Left lobe of liver (tissue), 2 donors: ENCODE results near the gene PHACTR1. TPM values are rescaled to one million over a fixed set of nuclear protein-coding genes. Genes with fewer than 3 reads are reported as not detected.

Experiments used
- ATAC-seq: fragments of 200-7000 bp; cut with Tn5 transposase; one replicate; pipeline ENCODE4 v1.9.1; 2020; ENCODE audit warnings: mild to moderate bottlenecking, moderate library complexity
- DNase-seq: peaks from one replicate; pipeline ENCODE4 v3.0.0-alpha.2; 2020; ENCODE audit warnings: low spot score
- total RNA-seq: library from RNA; stranded (reverse); gene quantifications from one replicate; pipeline ENCODE4 v1.2.1, GENCODE V29; 2021
- donor health status: DM: no; HTN: no; CAD: no; lungs with moderate emphysema.
- donor health status: DM: no; HTN: yes; CAD: no.

The PHACTR1 gene
- total RNA-seq, 1 donor from 2014 or later = 0.68 TPM

DNA sequence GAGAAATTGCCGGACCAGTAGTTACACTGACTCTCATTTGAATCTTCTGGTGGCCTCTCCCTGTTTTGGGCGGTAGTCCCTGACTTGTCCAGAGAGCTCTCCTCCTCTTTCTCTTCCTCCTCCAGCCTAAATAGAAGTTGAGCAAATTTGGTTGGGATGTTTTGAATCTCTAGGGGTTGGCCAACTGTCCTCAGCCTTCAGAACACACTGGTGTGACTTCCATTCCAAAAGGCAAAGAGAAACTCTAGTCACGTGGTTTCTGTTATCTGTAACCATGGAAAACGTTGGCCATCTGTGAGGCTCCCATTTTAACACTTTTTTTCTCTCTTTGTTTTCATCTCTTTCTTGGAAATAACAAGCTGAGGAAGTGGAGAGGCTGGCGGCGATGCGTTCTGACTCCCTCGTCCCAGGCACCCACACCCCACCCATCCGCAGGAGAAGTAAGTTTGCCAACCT lies 336.5 kb downstream of the PHACTR1 start:
- ATAC-seq = no peak
- no peak for DNase-seq

DNA sequence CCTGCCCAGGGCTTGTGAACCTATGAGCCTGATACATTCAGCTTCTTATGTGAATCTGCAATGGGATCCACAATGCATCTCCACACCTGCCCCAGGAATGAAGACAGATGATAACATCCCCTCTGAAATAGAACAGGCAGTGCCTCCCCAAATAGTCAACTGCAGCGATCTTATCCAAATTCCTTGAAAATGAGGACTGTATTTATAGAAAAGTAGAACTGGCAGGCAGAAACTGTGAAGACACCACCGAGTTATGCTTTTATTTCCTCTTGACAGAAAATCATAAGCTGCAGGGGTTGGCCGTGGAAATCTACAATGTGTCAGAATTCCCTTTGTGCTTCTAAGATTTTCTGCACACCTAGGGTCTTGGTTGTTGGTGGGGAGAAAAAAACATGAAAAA lies 341.5 kb downstream of the PHACTR1 start:
- ATAC-seq = no peak
- DNase-seq = no peak

DNA sequence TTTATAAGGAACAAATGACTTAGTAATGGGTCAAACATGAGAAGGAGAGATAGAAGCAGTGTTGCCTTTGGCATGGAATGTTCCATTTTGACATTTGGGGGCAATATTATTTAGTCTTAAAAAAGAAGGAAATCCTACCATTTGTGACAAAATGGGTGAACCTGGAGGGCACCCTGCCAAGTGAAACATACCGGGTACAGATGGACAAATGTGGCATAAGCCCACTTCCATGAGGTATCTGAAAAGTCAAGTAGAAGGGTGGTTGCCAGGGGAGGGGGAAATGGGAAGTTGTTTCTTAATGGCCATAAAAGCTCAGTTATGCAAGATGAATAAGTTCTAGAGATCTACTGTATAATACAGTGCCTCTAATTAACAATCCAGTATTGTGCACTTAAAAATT lies 342.5 kb downstream of the PHACTR1 start:
- ATAC-seq (no peak), DNase-seq (no peak)

DNA sequence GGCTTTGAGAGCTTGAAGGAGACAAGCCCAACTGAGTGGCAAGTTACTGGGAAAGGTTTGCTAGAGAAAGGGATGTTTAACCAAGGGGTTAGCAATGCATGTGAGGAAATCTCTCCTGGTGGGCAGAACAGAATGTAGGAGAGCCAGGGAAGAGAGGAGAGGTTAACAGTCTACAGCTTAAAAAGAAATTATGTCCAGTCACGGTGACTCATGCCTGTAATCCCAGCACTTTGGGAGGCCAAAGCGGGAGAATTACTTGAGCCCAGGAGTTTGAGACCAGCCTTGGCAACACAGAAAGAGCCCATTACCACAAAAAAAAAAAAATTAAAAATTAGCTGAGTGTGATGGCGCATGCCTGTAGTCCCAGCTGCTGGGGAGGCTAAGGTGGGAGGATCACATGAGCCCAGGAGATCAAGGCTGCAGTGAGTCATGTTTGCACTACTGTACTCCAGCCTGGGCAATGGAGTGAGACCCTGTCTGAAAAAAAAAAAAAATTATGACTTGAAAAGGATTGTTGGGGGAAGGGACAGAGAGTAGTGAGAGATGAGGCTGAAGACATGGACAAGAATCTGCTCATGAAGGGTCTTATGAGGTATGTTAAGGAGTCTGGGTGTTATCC lies 346.8 kb downstream of the PHACTR1 start:
- no peak for DNase-seq
- ATAC-seq = no peak

DNA sequence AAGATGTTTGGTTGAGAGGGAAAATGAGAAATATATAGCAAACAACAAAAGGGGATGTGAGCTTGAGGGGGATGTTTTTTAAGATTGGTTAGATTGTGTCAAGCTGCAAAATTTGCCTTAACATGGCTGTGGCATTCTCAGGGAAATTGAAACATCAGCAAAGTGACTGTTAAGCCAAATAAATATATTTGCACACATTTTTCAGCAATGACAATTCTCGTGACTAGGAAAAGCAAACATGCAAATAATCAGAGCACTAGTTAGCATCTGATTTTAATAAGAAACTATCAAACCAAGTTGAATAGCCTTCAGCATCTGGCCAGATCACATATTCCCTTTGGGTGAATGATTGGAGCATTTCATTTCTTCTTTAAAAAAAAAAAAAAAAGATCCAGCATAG lies 349.0 kb downstream of the PHACTR1 start:
- no peak for DNase-seq
- no peak for ATAC-seq

DNA sequence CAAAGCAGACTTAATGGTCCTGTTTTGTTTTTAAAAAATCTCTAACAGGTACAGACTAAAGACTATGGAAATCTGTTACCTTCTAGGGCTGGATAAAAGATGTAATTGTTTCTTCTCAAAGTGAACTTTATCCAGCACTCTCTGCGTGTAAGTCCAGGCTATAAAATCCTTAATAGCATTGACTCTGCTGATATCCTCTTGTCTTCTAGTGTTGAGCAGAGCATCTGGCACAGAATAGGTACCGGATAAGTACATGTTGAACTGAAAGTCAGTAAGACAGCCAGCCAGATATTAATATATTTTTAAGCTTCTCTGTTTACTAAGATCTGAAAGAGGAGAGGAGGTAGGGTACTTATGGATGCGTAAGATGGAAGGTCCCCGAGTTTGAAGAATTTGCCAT lies 349.5 kb downstream of the PHACTR1 start:
- ATAC-seq = no peak
- no peak for DNase-seq

DNA sequence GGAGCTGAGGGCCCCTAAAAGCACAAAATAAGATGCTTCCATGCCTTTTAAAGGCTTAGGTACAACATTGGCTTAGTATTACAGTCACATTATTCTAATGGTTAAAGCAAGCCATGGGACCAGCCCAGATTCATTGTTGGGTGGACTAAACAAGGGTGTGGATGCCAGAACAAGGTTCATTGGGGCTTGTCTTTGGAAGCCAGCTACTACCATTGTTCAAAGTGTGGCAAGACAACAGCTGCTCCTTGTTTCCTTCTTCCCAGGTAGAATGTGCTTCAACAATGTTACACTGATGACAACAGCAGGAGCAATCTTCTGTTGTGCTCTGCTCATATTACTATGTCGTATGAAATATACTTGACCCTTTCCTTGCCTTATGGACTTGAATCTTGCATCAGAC lies 350.3 kb downstream of the PHACTR1 start:
- DNase-seq = no peak
- no peak for ATAC-seq

DNA sequence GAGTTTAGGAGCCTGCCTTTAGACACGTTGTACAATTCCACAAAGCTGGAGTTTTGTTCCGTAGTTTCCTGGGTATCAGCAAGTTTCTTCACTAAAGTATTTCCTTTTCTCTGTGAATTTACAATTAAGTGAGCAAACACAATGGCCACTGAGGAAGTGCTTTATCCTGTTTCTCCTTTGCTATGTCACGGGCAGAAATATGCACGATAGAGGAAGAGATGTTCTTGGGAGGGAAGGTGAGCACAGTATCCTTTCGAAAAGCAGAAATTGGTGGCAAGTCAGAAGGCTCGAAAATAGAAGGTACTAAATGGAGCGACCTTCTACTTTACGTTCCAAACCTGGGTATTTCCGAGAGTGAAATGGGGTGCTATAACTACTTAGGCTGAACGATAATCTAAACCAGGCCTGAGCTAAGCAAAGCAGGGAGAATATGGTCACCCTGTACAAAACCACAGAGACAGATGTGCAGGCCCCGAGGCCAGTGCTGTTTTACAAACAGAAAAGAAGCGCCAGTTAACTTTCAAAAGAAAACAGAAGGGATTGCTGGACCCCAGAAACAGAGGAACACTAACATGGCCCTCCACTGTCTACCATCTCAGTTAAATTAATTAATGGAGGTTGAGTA lies 352.1 kb downstream of the PHACTR1 start:
- DNase-seq (no peak), ATAC-seq (peak; percentile 42)

DNA sequence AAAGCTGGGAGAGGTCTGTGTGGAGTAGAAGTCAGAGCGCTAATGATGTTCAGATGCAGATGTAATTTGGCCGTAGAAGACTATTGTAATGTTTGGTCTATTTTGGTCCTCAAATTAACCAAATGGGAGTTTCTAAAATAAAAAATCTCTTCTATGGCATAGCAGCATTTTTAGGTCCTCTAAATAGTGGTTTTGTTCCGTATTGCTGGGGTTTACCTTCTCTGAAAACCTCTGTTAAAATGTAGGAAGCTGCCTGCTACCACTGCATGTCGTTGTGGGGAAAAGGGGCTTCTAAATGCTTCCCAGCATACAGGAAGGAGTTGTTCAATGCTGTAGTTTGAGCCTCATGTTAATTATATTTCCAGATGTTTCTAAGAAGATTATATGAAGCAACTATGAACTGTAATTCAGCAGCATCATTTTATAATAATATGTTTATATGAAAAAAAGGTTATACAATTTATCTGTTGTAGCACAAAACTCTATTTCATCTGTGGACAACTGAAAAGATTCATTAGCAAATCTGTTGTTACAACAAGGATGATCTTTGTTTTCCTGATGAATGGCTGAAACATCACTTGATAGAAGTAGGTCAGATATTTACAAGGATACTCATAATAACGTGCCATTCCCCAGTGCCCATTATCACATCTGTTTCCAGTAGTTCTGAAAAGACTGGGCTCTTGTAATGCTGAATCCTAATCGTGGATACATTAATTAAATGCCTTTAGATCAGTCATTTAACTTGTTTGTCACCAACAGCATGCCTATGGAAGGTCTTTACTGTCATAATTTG lies 355.2 kb downstream of the PHACTR1 start:
- ATAC-seq (no peak), DNase-seq (no peak)

DNA sequence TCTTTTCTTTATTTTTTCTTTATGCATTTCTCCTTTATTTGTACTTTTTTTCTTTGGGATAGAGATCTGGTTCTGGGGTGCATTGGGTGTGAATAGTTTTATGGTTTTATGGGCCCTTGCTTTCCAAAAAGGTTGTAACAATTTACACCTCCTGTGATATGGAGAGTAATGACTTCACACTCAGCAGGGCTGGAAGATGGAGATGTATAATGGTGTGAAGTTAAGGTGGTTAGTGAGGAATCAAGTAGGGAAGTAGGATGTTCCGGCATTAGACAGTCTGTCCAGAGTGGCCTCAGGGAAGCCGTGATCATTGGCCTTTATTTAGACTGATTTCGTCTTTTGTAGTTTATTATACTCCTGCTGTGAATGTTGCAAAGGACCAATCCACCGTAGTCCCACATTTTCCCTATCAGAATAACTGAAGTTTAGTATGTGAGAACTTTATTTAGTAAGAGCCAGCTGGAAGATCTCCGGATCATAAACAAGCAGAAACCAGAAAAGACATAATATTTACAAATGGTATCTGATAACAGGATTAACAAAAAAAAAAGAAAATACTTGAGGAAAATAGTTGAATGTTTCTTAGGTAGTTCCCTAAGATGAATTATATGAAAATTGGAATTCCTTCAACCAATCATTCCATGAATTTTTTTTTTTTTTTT lies 356.2 kb downstream of the PHACTR1 start:
- no peak for ATAC-seq

DNA sequence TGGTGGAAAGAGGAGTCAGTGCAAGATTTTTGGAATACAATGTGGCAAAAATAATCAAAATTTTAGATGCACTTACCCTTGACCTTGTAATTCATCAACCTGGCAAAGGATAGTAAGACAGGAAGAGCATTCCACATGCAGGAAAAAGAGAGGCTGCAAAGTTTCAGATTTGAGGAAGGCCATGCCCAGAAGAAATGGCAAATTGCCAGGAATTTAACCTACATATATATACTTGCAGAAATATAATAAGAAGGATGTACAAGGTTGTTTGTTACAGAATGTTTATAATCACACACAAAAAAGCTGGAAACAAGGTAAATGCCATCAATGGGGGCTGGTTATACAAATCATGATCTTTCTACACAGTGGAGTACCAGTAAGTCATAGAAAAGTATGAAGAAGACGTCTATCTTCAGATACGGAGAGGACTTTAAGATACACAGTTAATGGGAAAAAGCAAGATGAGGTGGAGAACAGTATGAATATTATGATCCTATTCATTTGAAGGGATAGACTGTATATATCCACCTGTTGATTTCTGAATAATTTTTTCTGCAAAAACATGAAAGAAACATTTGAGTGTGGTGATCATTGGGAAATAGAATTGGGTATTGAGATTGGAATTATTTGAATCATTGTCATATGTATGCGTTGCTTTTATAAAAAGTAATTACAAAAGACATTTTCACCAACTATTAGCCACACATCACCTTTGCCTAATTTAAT lies 358.0 kb downstream of the PHACTR1 start:
- ATAC-seq (no peak), DNase-seq (no peak)

More for the DNA sequence above, 356.2 kb downstream of the PHACTR1 start:
- no peak for DNase-seq

DNA sequence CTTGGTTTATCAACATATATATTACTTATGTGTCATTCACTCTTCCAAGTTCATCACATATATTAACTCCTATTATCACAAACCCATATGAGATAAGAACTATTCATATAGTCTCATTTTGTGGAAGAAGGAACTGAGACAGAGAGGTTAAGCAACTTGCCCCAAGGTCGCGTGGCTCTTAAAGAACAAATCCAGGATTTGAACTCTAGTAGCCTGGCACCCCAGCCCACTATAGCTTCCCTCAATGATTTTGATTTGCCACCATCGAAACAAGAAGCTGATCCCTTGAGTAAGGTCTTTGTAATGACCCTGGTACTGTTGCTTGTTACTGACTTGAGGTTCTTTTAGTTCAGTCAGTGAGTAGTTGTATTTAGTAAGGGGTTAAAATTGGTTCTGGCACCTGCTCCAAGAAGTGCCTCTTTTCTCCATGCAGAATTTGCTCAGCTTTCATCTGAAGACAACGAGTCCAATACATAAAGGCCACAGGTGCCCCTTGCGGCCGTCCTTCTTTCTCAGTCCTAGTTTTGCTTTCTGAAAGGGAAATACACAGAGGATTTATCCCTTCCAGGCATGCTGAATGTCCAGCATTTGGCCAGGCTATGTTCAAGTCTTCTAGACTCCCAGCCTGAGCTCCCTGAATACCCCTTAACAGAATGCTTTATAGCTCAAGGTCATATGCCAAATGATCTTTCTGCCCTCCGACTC lies 358.7 kb downstream of the PHACTR1 start:
- no peak for ATAC-seq

DNA sequence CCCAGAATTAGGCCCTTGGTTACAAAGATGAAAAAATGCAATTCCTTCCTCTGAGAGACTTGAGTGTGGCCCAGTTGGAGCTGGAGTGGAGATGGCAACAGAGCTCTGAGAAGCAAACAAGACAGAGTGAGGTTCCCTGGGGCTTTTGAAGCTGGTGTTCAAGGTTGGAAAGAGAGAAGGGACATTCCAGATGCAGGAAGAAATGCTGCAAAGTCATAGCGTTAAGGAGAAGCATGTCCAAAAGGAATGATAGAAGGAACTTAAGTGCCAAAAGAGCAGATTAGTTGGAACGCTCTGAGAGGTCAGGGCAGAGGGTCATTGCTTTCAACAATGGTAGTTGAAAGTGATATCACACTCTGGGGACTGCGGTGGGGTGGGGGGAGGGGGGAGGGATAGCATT lies 360.0 kb downstream of the PHACTR1 start:
- ATAC-seq (no peak), DNase-seq (no peak)

More for the DNA sequence above, 358.7 kb downstream of the PHACTR1 start:
- no peak for DNase-seq

DNA sequence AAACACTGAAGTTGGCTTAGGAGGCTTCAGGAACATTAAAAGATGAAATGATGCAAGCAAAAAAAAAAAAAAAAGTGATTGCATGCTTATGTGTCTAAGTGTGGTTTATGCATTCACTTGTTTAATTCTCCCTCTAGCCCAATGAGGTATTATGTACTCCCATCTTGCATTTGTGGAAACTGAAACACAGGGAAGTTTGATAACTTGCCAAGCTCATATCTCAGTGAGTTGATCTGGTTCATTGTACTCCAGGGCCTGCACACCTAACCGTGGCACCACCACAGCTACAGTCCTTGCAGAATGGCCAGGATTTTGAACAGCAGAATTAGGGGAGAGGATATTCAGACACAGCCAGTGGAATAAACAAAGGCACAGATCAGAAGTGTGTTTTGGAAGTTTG lies 360.6 kb downstream of the PHACTR1 start:
- DNase-seq (no peak), ATAC-seq (no peak)

DNA sequence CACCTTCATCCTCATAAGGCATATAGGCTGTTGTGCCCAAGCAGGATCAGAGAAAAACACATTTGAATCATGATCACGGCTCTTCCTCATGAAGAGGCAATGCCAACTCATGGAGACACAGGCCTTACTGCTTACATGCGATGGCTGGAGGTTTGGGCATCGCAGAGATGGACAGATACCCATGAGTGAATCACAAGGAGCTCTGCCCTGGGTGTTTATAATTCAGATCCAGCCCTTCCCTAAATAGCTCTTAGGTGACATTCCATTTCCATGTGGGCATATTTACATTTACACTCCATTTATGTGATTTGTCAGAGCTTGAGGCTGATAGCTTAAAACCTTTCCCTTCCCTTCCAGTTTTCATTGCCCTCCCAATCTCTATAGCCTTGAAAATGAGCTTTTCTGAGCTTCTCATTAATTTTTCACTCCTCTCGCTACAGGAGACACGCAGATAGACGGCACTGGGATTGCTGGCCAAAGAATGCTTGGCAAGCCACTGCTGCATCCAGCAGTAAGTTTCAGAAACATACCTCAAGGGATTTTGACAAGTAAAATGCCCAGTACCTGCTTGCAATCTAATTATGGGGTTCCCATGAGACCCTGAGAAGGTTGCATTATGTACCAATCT lies 362.6 kb downstream of the PHACTR1 start:
- DNase-seq = no peak
- no peak for ATAC-seq

DNA sequence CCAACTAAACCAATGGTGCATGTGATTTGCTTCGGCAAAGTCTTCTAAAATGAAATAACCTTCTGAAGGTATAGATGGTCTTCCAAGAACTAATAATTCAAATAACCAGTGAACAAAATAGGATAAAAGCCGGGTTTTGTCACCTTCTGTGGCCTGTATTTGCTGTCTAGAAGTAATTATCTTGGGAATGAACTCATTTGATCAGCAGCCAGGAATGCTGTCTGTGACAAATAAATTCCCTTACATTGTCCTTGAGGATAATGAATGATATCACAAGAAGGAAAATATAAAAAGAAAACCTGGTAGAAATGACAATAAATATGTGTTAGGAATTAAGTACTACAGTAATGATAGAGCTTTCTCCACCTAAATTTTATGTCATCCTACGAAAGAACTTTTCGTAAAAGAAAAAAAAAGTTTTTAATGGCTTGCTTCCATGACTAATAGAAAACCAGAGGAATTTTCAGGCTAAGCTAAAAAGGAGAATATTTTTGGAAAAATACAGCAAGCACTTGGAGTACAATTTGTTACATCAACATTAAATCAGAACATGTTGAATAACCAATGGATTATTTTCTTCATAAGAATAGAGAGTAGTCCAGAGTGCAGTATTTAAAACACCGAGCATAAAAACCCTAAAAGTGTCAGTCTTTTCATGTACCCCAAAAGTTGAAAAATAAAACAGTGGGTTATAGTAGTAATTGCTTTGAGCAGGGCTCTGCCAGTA lies 364.1 kb downstream of the PHACTR1 start:
- DNase-seq (no peak), ATAC-seq (no peak)

DNA sequence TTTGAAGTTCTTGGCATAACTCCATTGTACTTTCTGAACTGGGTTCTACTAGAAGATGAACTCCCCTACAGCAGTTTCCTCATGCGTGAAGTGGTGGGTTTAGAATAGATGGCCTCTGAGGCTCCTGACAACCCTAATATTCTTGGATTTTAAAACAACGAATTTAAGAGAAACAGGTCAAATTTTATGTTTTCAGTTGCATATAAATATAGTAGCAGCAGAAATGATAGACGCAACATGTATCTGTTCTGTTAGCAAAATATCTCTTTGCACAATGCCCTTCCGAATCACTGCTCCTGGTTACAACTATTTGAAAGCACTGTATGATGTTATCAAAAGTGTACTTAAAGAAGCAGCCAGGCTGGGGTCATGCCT lies 364.6 kb downstream of the PHACTR1 start:
- DNase-seq (no peak), ATAC-seq (no peak)

DNA sequence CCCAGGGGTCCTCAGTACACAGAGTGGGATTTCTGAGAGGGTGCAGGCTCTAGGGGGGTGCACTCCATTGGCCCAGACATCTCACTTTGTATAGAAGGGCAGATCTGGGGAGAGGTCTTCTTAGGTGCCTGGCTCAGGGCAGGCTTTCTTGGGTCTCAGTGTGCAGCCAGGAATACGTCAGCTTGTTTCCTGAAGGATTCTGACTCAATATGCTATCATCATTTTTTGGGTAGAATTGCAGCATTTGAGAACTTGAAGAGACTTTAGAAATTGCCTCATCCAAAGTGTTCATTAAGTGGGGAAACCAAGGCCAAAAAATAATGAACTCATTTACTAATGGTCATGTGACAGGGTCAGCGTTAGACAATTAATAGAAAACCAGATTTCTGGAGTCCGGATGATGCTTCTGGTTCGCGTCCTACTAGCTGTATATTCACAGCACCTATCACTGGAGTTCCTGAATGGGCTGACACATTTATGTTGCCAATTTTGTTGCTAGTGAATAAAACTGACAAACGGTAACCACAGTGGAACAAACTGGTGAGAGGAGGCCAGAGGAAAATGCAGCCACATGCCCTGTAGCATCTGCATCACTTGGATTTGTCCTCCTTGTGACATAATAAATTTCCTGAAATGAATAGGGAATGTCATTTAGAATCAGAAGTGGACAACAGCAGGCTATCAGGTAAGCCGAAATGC lies 372.9 kb downstream of the PHACTR1 start:
- ATAC-seq (no peak), DNase-seq (no peak)

DNA sequence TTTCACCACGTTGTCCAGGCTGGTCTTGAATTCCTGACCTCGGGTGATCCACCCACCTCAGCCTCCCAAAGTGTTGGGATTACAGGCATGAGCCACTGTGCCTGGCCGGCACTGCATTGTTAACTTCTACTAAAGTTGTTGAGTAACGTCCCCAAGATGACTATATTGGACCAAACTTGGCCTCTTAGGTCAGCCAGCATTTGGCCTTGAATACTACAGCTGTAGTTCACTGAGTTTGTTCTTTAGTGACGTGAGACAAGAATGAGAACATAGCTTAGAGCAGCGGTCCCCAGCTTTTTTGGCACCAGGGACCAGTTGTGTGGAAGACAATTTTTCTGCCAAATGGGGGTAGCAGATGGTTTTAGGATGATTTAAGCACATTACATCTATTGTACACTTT lies 374.6 kb downstream of the PHACTR1 start:
- ATAC-seq (no peak), DNase-seq (no peak)
